CD4-positive, alpha-beta T cell treated with Interleukin-4 for 1 hour (primary cell): ENCODE data around the gene GSE1.
A peak's percentile ranks its signal among the peaks of the same experiment; 100 is the strongest.

Experiments
- DNase-seq, 2 donors: peaks; one replicate each; pipeline ENCODE4 v3.0.0-alpha.2; 2020 to 2022

Gene GSE1

DNA sequence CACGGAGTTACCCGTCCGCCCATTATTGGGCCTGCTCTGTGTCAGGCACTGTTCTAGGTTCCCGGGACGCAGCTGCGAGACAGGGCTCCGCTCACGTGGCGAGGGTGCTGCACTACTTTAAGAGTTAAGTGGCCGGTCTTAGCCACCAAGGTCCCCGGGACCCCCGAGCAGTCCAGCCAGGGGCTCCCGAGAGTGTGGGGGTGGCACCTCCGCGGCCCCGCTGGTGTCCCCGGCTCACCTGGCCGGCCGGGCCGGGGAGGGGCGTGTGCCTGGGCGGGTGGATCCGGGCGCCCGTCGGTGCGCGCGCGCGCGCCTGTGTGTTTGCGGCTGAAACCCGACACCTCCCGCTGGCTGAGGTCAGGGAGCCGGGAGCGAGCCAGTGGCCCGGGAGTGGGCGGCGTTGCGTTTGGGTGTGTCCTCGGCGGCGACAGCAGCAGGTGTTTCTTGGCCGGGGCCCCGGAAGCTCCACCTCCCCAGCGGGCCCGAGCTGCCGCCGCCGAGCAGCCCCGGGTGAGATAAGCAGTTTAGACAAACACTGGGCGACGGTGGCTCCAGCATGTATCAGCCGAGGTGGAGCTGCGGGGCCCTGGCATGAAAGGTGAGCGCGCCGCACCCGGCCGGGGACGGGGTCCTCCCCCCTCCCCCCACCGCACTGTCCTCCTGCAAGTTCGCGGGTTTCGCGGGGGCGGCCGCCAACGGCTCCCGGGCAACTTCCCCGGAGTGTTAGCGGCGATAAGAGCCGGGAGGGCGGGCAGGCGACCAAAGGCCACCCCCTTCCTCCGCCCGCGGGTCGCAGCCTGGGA is at the start of gene GSE1:
Gene GSE1, plus strand, starts transcription at position 522 of the 803 bp plus-strand sequence. Its CDS starts 70 bp downstream, at position 592.
- DNase-seq: peak; percentile 67 to 71

DNA sequence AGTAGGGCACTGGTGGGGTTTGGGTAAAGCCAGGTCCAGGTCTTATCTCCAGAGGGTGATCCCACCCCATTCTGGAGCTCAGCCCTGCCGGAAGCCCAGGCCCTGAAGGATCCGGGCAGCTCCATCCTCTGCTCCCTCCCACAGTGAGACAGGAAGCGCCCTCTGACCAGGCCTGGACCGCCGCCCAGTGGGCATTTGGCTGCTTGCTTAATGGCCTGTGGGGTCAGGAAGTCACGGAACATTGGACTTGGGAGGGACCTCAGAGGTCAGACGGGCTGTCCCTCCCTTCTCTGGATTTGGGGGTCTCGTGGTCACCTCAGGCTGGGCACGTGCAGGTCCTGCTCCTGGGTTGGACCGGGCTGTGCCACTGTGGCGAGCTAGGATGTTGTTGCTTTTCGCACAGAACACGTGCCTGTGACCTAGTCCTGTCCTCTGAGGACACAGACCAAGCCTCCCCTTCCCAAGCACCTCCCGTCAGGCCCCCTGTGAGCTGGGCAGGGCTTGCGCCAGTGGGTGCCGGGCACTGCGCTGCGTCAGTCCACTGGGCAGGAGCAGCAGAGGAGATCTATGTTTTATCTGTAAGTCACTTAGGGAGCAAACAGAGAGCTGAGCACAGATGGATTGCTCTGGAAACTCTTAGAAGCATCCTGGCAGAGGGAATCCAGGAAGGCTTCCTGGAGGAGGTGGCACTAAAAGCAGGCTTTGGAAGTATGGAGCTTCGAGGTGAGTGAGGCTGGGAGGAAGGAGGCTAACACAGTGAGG is 49.4 kb upstream of the GSE1 start:
- DNase-seq: peak in 1 of 2 donors; percentile 36

DNA sequence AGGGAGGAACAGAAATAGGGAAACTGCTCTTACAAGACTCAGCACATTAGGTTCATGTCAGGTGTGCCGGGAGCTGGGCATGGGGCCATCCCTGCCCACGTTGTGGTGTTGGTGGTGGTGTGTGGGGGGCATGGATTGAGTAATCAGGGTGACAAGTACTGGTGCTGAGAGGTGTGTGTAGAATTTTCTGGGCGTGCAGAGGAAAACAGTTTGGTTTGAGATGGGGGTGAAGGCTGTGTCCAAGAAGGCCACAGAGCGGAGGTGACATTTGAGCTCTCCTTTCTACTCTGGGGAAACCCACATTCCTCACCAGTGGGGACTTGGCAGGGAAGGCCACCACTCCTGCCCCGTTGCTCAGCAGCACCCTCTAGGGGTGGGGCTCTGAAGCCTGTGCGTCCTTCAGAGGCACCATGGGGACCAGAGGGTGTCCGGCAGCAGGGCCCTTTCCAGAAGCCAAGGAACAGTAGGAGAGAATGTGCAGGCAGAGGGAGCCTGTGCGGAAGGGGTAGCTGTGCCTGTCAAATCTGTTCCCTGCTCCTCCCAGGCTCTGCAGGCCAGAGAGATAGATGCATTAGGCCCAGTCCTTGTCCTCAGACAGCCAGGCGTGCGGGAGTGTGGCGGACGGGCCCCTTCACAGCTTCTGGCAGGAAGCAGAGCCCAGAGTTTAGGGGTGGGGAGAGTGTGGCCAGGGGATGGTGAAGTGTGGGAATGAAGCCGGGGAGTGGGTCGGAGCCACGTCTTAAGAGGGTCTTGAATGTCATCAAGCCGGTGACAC is 48.7 kb upstream of the GSE1 start:
- peak in 1 of 2 donors; percentile 26 for DNase-seq

DNA sequence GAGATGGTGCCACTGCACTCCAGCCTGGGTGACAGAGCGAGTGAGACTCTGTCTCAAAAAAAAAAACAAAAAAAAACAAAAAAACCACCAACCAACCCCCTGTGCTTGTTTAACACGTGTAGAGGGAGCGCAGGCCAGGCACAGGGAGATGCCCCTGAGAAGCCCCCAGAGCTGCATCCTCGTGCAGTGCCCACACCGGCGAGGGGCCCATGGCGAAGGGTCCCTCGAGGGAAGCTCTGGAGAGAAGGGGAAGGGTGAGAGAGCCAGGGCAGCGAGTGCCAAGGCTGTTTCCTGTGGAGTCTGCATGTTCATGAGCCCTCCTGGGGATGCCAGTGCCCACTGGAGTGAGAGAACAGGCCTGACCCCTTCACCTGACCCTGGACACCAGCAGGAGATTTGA is 47.8 kb upstream of the GSE1 start:
- DNase-seq: no peak

DNA sequence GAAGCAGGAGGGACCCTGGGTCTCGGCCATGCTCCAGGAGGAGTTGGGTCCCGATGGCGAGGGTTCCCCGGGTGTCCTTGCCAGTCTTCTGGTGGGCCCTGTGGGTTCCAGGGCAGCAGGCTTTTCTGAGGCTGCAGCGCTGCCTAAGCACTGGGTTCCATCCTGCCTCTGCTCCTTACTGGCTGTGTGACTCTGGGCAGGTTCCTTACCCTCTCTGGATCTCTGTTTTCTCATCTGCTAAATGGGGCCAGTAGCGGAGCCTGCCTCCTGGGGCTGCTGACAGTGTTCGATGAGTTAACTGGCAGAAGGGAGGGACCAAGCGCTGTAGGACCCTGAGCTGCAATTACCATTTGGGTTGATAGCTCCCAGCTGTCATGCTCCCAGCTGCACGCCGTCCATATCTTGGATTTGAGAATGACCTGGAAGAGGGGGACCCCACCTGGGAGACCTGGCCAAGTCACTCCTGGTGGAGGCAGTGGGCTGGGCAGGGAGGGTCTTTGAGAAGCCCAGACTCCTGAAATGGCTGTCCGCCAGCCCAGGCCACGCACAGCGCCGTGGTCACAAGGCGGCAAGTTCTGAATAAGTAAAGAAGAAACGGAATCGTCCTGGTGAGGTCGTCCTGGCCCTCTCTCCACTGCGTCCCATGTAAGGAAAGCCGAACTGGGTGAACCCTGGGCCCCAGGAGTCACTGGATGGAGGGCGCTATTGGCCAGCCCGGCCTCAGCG is 47.2 kb upstream of the GSE1 start:
- DNase-seq: no peak

DNA sequence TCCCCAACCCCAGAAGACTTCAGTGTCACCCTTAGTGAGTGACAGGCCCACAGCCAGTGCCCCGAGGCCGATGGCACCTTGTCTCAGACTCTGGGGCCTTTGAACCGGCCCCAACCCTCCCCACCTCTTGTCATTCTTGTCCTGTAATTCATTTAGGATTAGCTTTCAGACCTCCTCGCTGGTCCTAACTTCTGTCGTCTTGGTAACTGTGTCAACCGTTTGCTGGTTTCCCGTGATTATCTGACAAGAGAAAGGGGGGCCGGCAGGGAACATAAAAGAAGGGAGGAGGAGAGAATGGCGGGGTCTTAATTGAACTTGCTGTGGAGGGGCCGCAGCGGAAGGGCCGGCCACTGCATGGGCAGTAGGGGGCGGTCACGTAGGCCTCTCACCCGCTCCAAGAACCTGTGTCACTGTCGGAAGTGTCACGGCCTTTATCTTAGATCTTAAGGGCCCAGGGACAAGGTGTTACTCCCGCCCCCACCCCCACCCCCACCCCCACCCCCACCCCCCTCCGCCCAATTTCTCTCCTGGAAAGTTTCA is 46.5 kb upstream of the GSE1 start:
- DNase-seq: no peak

DNA sequence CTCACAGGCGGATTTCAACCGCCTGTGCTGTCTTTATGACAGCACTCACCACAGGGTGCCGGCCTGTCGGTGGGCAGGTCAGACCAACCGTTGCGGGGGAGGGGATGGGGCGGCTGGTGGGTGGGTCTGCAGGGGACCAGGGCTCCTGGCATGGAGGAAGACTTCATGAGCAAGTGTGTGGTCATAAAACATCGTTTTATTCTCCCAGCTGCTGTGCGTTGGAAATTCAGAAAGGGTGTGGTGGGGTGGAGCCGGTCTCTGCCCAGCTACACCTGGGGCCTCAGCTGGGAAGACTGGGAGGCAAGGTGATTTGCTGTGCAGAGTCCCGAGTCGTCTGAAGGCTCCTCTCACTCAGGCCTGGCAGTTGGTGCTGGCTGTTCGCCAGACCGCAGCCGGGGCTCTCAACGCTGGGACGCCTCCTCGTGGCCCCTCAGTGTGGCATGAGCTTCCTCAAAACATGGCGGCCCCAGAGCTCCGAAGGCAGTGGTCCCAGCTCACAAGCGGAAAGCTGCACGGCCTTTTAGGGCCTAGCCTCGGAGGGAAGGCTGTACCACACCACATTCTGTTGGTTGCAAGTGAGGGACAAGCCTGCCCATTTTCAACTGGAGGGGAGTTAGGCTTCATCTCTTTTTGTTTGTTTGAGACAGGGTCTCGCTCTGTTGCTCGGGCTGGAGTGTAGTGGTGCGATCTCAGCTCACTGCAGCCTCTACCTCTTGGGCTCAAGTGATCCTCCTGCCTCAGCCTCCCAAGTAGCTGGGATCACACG is 45.8 kb upstream of the GSE1 start:
- DNase-seq: no peak

DNA sequence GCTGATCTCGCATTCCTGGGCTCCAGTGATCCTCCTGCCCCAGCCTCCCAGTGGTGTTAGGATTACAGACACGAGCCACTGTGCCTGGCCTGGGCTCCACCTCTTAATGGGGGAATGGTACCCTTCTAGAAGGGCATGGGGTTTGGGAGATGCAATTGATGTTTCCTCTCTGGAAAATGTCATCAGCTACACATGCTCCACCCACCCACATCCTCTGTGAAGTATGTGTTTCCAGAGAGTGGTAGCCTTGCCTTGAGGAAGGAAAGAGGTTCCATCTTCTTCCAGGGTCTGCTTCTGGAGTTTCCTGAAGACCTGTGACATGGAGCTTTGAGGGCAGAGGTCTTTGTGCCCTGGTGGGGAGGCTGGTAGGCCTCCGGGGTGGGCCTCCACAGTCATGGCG is 45.2 kb upstream of the GSE1 start:
- DNase-seq: no peak

DNA sequence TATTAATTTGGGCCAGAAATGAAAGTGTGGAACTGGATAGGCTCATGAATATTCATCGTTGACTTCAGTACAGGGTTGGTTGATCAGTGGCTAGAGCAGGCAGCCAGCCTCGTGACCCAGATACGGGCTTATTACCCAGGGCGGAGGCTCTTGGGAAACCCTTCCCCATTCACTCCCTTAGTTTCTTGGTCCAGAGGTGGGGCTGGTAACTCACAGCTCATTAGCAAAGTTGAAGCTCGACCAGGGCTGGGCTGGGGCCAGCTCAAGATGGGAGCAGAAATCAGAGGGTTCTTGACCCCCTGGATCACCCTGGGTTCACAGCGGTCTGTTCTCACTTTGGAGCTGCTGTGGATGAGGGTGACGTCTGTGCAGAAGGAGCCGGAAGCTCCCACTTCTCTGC is 44.6 kb upstream of the GSE1 start:
- DNase-seq: peak in 1 of 2 donors; percentile 42

DNA sequence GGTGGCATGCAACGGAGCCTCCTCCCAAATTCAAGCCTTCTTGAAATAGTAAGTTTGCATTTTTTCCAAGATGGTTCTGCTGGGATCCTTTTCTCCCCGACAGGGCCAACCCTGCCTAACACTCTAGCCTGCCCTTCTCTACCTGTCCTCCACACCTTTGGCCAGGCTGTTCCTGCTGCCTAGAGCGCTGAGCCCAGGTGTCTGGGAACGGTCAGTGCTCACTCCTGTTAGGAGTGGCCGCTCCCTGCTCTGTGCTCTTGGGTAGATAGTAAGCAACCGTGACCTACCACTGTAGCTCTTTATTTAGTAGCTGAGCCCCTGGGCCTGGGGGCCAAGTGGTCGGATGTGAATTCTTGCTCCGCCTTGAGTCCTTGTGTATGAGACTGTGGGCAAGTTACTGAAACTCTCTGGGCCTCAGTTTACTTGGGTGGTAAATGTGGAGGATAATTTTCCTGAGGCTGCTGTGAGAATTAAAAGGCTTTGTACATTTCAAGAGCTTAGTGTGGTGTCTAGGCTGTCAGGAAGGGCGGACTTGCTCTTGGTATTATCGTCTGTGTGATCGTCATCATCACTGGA is 44.0 kb upstream of the GSE1 start:
- DNase-seq: no peak

DNA sequence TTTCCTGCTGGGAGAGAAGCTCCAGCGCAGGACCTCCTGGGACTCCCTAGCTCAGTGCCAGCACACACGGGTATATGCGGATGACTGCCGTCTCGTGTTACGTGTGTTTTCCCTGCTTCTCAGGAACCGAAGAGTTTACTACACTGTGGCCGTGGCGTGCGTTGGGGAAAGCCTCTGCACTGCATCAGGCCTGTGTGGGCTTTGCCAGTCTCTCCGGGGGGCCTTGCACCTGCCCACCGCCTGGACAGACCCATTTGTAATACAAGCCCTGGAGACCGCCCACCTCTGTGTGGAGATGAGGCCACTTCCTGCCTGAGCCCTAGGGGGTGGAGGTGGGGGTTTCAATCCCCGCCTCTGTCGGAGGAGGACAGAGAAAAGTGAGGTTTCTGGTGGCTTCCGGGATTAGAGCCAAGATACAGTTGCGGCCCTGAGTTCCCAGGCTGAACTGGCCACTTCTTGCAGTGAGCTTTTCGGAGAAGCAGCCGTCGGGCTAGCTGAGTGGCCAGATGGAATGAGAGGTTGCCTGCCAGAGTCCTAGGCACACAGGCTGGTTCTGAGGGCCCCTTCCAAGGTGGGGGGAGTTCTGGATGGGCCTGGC is 43.4 kb upstream of the GSE1 start:
- peak; percentile 51 to 57 for DNase-seq

DNA sequence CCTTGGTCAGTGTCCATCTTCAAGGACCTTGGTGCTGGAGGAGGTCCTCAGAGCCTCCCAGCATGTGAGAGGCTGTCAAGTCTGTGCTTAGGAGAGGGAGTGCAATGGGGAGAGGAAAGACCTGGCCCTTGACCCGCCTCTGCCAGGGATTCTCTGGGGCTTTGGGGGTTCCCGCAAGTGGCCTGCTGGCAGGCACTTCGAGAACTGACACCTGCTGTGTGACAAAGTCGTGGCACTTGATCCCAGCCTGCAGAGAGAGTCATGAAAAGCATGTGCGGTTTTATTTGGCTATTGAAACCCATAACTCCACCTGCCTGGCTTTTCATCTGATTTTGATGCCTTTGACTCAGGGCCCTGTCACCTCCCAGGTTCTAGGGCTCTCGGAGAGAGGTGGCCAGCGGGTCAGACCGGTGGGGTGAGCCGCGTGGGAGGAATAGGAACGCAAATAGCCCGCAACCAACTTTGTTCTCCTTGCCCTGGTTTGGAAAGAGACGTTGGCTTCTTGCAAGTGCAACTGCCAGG is 42.8 kb upstream of the GSE1 start:
- peak; percentile 21 to 27 for DNase-seq

DNA sequence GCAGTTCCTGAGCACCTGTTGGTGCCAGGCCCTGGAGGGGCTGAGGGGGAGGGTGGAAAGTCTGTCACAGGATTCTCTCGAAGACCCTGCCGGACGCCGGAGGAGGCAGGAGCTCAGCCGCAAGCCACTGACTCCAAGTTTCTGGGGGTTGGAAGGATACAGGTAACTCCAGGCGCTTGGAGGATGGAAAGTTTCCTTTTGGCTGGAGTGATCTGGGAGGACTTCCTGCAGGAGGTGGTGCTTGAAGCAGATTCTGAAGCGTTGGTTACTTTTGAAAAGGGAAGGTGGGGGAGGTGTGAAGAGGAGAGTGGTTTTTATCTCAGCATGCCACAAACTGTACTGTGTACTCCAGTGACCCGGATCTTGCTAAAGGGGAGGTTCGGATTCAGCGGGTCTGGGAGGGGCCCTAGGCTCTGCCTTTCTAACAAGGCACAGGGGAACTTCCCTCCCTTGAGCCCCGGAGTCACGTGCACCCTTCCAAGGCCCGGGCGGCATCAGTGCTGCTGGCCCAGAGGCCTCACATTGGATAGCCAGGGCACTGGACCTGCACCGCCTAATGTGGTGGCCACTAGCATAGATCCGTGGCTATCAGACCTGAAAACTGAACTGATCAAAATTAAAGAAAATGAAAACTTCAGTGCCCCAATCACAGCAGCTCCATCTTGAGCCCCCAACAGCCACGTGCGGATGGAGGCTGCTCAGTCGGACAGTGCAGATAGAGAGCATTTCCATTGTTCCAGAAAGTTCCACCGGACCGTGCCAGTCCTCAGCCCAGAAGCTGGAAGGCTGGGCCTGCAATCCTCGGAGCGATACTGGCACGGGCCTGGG is 42.2 kb upstream of the GSE1 start:
- DNase-seq: peak; percentile 73 to 80

DNA sequence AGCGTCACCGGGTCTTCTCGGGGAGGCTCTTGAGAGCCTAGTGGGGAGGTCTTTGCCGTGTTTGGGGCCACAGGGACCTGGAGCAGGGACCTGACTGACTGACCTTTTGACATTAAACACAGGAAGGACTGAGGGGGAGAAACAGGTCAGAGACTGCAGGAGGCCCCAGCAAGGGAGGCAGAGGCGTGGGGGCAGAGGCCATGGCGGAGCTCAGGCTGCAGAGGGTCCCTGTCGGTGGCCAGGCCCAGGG is 41.6 kb upstream of the GSE1 start:
- DNase-seq: no peak

DNA sequence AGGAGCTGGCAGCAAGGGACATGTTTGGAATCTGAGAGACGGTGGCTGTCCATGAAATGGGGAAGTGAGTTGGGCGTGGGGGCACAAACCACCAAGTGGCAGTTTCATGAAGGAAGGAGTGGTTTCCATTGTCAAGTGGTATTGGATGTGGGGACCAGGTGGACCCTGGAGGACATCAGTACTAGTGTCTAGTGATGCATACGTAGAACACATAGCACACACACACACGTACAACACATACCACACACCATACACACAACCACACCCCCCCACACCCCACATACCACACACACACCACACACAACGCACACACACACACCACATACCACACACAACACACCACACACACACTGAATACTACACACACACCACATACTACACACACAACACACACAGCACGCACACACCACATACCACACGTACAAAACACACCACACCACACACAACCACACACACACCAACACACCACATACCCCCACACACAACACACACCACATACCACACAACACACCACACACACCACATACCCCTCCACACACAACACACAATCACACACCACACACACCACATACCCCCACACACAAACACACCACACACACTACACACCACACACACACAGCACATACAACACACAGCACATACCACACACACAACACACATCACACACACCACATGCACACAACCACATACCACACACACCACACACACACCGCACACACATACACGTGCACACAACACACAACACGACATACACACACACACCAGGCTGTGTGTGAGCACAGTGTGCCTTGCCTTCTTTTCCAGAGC is 41.1 kb upstream of the GSE1 start:
- DNase-seq: peak; percentile 25 to 62

DNA sequence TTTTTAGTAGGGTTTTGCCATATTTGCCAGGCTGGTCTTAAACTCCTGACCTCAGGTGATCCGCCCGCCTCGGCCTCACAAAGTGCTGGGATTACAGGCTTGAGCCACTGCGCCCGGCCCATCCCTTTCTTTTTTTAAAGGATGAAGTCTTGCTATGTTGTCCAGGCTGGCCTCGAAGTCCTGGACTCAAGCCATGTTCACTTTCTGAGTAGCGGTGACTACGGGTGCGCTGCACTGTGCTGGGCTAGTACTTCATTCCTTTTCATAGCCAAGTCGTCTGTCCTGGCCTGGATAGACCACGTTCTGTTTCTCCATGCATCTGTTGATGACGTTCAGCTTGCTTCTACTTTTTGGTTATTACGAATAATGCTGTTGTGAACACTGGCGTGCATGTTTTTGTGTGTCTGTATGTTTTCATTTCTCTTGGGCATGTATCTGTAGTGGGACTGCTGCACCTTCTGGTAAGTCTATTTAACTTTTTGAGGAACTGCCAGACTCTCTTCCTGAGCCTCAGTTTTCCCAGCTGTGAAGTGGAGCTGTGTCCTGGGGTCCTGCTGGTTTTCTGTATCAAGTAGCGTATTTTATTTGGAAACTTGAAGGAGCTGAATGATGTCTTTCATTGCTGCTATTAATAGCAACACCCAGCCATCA is 40.0 kb upstream of the GSE1 start:
- no peak for DNase-seq

DNA sequence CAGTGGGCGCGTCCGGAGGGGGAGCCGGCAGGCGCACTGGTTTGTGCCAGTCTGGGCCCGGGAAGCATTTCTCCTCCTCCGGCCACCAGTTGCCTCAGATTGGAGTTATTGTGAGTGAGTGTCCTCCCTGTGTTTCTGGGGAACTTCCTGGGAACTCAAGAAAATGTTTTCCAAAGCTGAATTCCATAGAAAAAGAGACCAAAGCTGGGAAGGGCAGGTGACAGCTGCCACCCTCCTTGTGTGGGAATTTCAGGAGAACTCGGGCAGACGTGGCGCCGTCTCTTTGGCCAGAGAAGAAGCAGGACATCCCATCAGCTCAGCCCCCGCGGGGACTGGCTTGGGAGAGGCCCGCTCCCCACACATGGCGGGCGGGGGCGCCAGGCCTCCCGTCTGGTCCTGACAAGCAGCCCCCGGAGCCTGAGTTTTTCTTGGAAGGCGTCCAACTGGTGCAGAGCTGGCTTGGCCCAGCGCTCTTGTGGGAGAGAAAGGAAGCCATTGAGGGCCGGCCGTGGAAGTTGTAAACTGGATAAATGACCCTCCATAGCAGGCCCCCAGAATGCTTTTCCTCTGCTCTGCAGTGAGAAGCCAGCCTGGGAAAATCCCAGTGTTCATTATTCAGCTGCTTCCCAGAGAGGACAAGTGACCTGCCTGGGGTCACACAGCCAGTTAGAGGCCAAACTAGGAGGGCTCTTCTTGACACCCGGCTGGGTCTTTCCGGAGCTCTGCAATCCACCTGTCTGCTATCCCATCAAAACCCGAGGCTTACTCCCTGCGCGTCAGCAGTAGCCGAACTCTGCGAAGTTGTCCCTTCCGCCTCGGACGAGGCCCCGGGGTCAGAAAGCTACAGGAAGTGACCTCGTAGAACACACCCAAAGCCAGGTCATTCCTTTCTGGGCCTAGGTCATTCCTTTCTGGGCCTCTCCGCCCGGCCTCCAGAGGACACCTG is 39.2 kb upstream of the GSE1 start:
- peak in 1 of 2 donors; percentile 29 for DNase-seq
